Hindlimb muscle (tissue), 1 donor: ENCODE measurements around the gene KIF2A. TPM values are rescaled to one million over a fixed set of nuclear protein-coding genes. Genes with fewer than 3 reads are reported as not detected.

Experiments used
- DNase-seq: peaks from one replicate; pipeline ENCODE4 v3.0.0-alpha.2; 2013
- polyA plus RNA-seq: library from polyadenylated mRNA; unstranded; fragments of 120-200 nt; gene quantifications from one replicate; pipeline ENCODE4 v1.2.1, GENCODE V29; 2013; ENCODE audit not compliant: insufficient read length

The KIF2A gene
- polyA plus RNA-seq, 1 donor = 31.2 TPM

GRCh38 chr5:62296998-62297397 is 9.0 kb upstream of the KIF2A start:
- no peak for DNase-seq

GRCh38 chr5:62298118-62298517 is 7.9 kb upstream of the KIF2A start:
- DNase-seq = no peak

GRCh38 chr5:62299101-62299500 is 6.9 kb upstream of the KIF2A start:
- DNase-seq = no peak

GRCh38 chr5:62299600-62299999 is 6.4 kb upstream of the KIF2A start:
- DNase-seq = no peak

GRCh38 chr5:62305358-62305714 is 670 bp upstream of the KIF2A start:
- no peak for DNase-seq

- no peak for DNase-seq
Observed at GRCh38 chr5:62306323-62306895, 403 bp downstream of the KIF2A start.

- peak; percentile 53 for DNase-seq
Observed at GRCh38 chr5:62306896-62307689, 1.1 kb downstream of the KIF2A start.

GRCh38 chr5:62308439-62308838 is 2.4 kb downstream of the KIF2A start:
- no peak for DNase-seq

- DNase-seq = no peak
Observed at GRCh38 chr5:62309107-62309506, 3.1 kb downstream of the KIF2A start.

- no peak for DNase-seq
Observed at GRCh38 chr5:62310426-62311143, 4.6 kb downstream of the KIF2A start.

GRCh38 chr5:62312036-62312435 is 6.0 kb downstream of the KIF2A start:
- no peak for DNase-seq

GRCh38 chr5:62312674-62313073 is 6.7 kb downstream of the KIF2A start:
- DNase-seq = no peak

GRCh38 chr5:62314213-62314830 is 8.3 kb downstream of the KIF2A start:
- DNase-seq = no peak

- no peak for DNase-seq
Observed at GRCh38 chr5:62315376-62316175, 9.6 kb downstream of the KIF2A start.

- no peak for DNase-seq
Observed at GRCh38 chr5:62316176-62316502, 10.1 kb downstream of the KIF2A start.

- no peak for DNase-seq
Observed at GRCh38 chr5:62317810-62318209, 11.8 kb downstream of the KIF2A start.

GRCh38 chr5:62322484-62322883 is 16.5 kb downstream of the KIF2A start:
- no peak for DNase-seq

- no peak for DNase-seq
Observed at GRCh38 chr5:62326302-62326701, 20.3 kb downstream of the KIF2A start.

- no peak for DNase-seq
Observed at GRCh38 chr5:62326702-62327101, 20.7 kb downstream of the KIF2A start.

GRCh38 chr5:62327138-62328053 is 21.4 kb downstream of the KIF2A start:
- no peak for DNase-seq

GRCh38 chr5:62328772-62329491 is 22.9 kb downstream of the KIF2A start:
- DNase-seq = no peak
